Testis (tissue), 2 donors: ENCODE results near the gene MYL10.

Source experiments
- POLR2A ChIP-seq: fragments of 450-650 bp; IDR thresholded peaks from one replicate; pipeline ENCODE4 v1.6.1; 2017; ENCODE audit warnings: antibody characterized with exemption, mild to moderate bottlenecking, moderate library complexity
- TF ChIP-seq, protein P1 (sequence below), 3 experiments: fragments of 450-650 bp in 2 of 3; fragments of 200-600 bp in 1 of 3; sonication (generic) in 1 of 3; IDR thresholded peaks; one replicate each; pipeline ENCODE4 v1.5.1; 2016 to 2019; ENCODE audit warnings: antibody characterized with exemption in 3 of 3, mild to moderate bottlenecking in 2 of 3, moderate library complexity in 1 of 3

DNA sequence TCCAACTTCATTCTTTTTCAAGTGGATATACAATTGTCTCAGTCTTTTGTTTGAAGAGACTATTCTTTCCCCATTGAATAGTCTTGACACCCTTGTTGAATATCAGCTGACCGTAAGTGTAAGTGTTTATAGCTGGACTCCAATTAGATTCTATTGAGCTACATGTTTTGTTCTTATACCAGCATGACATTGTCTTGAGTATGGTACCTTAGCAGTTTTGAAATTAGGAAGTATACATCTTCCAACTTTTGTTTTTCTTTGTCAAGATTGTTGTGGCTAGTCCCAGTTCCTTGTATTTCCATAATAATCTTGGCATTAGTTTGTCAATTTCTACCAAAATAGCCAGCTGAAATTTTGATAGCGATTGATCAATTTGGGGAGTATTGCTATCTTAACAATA is 56.9 kb downstream of the MYL10 start:
- TF ChIP-seq, protein P1, sequence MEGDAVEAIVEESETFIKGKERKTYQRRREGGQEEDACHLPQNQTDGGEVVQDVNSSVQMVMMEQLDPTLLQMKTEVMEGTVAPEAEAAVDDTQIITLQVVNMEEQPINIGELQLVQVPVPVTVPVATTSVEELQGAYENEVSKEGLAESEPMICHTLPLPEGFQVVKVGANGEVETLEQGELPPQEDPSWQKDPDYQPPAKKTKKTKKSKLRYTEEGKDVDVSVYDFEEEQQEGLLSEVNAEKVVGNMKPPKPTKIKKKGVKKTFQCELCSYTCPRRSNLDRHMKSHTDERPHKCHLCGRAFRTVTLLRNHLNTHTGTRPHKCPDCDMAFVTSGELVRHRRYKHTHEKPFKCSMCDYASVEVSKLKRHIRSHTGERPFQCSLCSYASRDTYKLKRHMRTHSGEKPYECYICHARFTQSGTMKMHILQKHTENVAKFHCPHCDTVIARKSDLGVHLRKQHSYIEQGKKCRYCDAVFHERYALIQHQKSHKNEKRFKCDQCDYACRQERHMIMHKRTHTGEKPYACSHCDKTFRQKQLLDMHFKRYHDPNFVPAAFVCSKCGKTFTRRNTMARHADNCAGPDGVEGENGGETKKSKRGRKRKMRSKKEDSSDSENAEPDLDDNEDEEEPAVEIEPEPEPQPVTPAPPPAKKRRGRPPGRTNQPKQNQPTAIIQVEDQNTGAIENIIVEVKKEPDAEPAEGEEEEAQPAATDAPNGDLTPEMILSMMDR (IDR thresholded peaks at IDR 0.05) = no peak
- TF ChIP-seq POLR2A = no peak
